ENCODE data around the gene LOXL3. TPM values are rescaled to one million over a fixed set of nuclear protein-coding genes. Genes with fewer than 3 reads are reported as not detected.

Gene LOXL3, protein sequence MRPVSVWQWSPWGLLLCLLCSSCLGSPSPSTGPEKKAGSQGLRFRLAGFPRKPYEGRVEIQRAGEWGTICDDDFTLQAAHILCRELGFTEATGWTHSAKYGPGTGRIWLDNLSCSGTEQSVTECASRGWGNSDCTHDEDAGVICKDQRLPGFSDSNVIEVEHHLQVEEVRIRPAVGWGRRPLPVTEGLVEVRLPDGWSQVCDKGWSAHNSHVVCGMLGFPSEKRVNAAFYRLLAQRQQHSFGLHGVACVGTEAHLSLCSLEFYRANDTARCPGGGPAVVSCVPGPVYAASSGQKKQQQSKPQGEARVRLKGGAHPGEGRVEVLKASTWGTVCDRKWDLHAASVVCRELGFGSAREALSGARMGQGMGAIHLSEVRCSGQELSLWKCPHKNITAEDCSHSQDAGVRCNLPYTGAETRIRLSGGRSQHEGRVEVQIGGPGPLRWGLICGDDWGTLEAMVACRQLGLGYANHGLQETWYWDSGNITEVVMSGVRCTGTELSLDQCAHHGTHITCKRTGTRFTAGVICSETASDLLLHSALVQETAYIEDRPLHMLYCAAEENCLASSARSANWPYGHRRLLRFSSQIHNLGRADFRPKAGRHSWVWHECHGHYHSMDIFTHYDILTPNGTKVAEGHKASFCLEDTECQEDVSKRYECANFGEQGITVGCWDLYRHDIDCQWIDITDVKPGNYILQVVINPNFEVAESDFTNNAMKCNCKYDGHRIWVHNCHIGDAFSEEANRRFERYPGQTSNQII
- total RNA-seq, result 10 to 100 TPM in 1 of 4 donors, 1 to 10 TPM in 3; 7.2 to 13.2 (median 8.6) TPM

DNA sequence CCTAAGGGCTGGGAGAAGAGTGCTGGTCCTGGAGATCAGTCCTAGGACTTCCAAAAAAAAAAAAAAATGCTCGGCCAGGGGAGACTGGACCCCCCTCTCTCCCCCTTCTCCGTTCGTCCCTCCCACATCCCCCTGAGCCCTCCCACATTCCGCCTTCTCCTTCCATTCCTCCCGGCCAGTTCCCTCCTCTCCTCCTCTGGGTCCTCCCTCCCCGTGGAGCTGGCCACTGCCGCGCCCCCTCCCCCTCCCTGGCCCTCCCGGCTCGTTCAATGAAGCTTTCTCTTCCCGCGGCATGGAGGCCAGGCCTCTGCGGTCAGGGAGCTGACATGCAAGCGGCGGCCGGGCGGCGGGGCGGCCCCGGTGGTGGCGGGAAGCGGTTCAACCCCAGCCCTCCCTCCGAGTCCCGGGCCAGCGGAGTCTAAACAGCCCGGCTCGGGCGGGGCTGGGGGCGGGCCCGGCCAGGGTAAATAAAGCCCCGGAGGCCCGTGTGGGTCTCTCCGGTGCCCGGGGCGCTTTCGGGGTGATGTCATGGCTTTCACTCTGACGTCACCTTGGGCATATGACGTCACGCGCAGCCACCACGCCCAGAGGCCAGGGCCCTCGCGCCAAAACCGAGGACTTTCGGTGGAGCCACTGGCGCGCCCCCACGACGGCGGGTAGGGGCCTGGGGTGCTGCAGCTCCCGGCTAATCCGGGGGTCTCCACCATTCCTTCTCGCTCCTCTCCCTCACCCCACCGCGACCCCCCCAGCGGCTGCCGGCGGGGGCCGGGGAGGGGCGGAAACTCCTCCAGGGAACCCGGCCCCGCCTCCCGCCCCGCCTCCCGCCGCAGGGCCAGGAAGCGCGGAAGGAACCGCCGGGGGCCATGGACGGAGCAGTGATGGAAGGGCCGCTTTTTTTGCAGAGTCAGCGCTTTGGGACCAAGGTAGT lies at the start of gene LOXL3, which contains the start of gene DOK1:
LOXL3 (minus strand) TSS at position 51 of the 928 bp plus-strand sequence. CDS start 1,308 bp downstream, outside the sequence.
DOK1 (plus strand) TSS at position 829 of the 928 bp plus-strand sequence; CDS start at position 864, 35 bp downstream.
- WGBS, 2 donors (ENCODE audit: low coverage in 1 of 2), result 2% methylated on average over 7 of the region's 73 CpGs
- H3K36me3 ChIP-seq, result peaks cover 0 to 11% of the 10 kb centered on the region in 2 donors
- ATAC-seq, result peak; percentile 92
- H3K4me1 ChIP-seq, result peaks cover 0 to 47% (median 15%) of the 10 kb centered on the region in 3 donors
- peak; percentile 22 for TF ChIP-seq EP300 (IDR thresholded peaks at IDR 0.05)
- no peak for TF ChIP-seq POLR2A (IDR thresholded peaks at IDR 0.05)
- TF ChIP-seq POLR2AphosphoS5 (IDR thresholded peaks at IDR 0.05), result peak; percentile 27
- TF ChIP-seq, protein P1, sequence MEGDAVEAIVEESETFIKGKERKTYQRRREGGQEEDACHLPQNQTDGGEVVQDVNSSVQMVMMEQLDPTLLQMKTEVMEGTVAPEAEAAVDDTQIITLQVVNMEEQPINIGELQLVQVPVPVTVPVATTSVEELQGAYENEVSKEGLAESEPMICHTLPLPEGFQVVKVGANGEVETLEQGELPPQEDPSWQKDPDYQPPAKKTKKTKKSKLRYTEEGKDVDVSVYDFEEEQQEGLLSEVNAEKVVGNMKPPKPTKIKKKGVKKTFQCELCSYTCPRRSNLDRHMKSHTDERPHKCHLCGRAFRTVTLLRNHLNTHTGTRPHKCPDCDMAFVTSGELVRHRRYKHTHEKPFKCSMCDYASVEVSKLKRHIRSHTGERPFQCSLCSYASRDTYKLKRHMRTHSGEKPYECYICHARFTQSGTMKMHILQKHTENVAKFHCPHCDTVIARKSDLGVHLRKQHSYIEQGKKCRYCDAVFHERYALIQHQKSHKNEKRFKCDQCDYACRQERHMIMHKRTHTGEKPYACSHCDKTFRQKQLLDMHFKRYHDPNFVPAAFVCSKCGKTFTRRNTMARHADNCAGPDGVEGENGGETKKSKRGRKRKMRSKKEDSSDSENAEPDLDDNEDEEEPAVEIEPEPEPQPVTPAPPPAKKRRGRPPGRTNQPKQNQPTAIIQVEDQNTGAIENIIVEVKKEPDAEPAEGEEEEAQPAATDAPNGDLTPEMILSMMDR (IDR thresholded peaks at IDR 0.05), result peak in 2 of 4 experiments; percentile 4 to 18
- H3K27me3 ChIP-seq, result no peaks in the 10 kb centered on the region
- peak within 1 kb of the TSS; percentile 54 to 84 for H3K4me3 ChIP-seq
- peak within 1 kb of the TSS; percentile 59 to 95 (median 92) for H3K27ac ChIP-seq
- no peaks in the 10 kb centered on the region for H3K9me3 ChIP-seq

DNA sequence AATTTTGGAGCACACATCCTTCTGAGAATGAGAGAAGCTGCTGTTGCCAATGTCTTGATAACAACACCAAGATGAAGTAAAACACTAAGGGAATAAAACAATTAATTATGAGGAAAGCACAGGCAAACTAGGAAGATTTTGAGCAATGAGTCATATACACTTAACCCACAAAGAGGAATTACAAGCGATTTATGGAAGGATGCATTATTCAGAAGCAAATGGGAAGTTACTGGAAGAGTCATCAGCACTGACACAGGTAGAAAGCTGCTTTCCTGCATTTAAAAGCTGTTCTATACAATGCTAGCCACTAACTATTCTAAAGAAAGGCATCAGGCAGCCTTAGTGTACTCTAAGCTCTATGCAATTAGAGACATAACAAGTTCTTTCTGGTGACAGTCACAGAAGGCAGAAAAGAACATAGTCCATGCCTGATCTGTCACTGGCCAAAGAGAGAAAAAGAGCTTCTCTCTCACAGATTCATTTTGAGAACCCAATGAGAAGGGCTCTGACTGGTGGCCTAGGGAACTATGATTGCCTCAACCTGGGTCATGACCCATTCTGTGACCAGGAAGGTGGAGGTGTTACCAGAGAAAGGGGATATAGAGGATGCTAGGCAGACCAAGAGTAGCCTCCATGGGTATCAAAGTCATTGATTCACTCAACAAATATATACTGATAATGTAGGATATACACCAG lies 49.0 kb upstream of the LOXL3 start:
- Histone ChIP-seq H3K27ac (no peak overlapping the region), H3K4me1 (no peaks in the 10 kb centered on the region), H3K4me3 (no peak overlapping the region), H3K9me3 (no peaks in the 10 kb centered on the region), H3K27me3 (peaks cover 69% of the 10 kb centered on the region), H3K36me3 (no peaks in the 10 kb centered on the region)
- ATAC-seq, result no peak
- no peak for TF ChIP-seq POLR2AphosphoS5 (IDR thresholded peaks at IDR 0.05)
- TF ChIP-seq EP300 (IDR thresholded peaks at IDR 0.05), result no peak
- TF ChIP-seq, protein P1 (IDR thresholded peaks at IDR 0.05), result no peak
- no peak for TF ChIP-seq POLR2A (IDR thresholded peaks at IDR 0.05)
- WGBS, 2 donors (ENCODE audit: low coverage in 1 of 2), result 30 to 50% methylated on average over 1 of the region's 1 CpG

DNA sequence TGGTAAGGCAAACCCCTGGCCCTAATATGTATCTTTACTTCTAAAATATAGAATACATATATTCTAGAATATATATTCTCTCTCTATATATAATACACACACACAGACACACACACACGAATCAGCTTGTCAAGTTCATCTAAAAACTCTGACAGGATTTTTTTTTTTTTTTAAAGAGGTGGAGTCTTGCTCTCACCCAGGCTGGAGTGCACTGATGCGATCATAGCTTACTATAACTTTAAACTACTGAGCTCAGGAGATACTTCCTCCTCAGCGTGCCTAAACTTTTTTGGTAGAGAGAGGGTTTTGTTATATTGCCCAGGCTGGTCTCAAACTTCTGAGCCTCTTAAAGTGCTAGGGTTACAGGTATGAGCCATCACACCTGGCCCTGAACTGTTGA lies 45.9 kb upstream of the LOXL3 start:
- peaks cover 77% of the 10 kb centered on the region for H3K27me3 ChIP-seq
- TF ChIP-seq, protein P1 (IDR thresholded peaks at IDR 0.05), result no peak
- TF ChIP-seq POLR2A (IDR thresholded peaks at IDR 0.05), result no peak
- TF ChIP-seq POLR2AphosphoS5 (IDR thresholded peaks at IDR 0.05), result no peak
- TF ChIP-seq EP300 (IDR thresholded peaks at IDR 0.05), result no peak
- no peaks in the 10 kb centered on the region for H3K4me1 ChIP-seq
- WGBS, 2 donors (ENCODE audit: low coverage in 1 of 2), result 47 to 50% methylated on average over 3 of the region's 3 CpGs
- H3K9me3 ChIP-seq, result no peaks in the 10 kb centered on the region
- no peak for ATAC-seq
- no peak overlapping the region for H3K4me3 ChIP-seq
- no peaks in the 10 kb centered on the region for H3K36me3 ChIP-seq
- H3K27ac ChIP-seq, result no peak overlapping the region

DNA sequence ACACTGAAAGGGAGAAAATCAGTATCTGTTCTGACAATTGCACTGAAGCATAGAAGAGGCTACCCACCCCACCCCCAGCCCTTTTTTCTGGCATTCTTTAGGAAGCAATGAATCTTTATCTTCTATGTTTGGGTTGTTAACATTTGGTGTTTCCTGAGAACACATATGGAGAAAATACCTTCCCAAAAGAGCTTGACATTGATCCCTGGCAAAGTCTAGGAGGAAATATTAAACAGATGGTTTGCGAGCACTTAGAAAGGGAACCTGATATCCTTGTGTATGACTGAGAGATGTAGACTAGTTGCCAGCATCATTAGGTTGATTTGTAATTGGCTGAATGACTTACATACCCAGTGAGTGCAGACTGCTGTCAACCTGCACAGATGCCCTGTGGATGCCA lies 43.7 kb upstream of the LOXL3 start:
- Histone ChIP-seq H3K4me1 (no peaks in the 10 kb centered on the region), H3K36me3 (no peaks in the 10 kb centered on the region), H3K9me3 (no peaks in the 10 kb centered on the region), H3K4me3 (no peak overlapping the region), H3K27me3 (peaks cover 83% of the 10 kb centered on the region), H3K27ac (no peak overlapping the region)
- whole genome bisulfite sequencing, 2 donors (ENCODE audit: low coverage in 1 of 2), result 30% methylated on average over 1 of the region's 1 CpG
- no peak for ATAC-seq
- no peak for TF ChIP-seq EP300 (IDR thresholded peaks at IDR 0.05)
- no peak for TF ChIP-seq POLR2AphosphoS5 (IDR thresholded peaks at IDR 0.05)
- TF ChIP-seq POLR2A (IDR thresholded peaks at IDR 0.05), result no peak
- TF ChIP-seq, protein P1 (IDR thresholded peaks at IDR 0.05), result no peak
